Measurements from ENCODE around the gene SS18.

Gene SS18

GRCh38 chr18:25992566-25992965 lies 97.8 kb downstream of the SS18 start:
- no peak for DNase-seq

GRCh38 chr18:25990473-25990872 lies 99.9 kb downstream of the SS18 start:
- DNase-seq = no peak

GRCh38 chr18:25985707-25986394 lies 104.6 kb downstream of the SS18 start:
- DNase-seq = no peak

- DNase-seq = no peak
These were observed 106.7 kb downstream of the SS18 start for GRCh38 chr18:25983730-25984129.

GRCh38 chr18:25982961-25983360 lies 107.5 kb downstream of the SS18 start:
- DNase-seq = no peak

GRCh38 chr18:25982153-25982552 lies 108.3 kb downstream of the SS18 start:
- DNase-seq = no peak

- DNase-seq = no peak
These were observed 110.9 kb downstream of the SS18 start for GRCh38 chr18:25979369-25980040.

GRCh38 chr18:25976554-25976953 lies 113.9 kb downstream of the SS18 start:
- DNase-seq = no peak

- no peak for DNase-seq
These were observed 115.8 kb downstream of the SS18 start for GRCh38 chr18:25974630-25975077.

All from CD4-positive, alpha-beta T cell treated with Interleukin-17A for 1 hour (primary cell).